IMR-90 (cell line): Measurements from ENCODE around the gene TCL1A. TPM values are rescaled to one million over a fixed set of nuclear protein-coding genes. Genes with fewer than 3 reads are reported as not detected.
"Not testable (repeated sequence)": the region's sequence is repeated elsewhere in the genome, so short reads cannot be mapped to it uniquely, and the experiment has no call there.

Source experiments
- ATAC-seq: fragments of 200-7000 bp; cut with Tn5 transposase; 2 replicates; pipeline ENCODE4 v1.9.1; 2020; ENCODE audit warnings: low read depth, mild to moderate bottlenecking, moderate library complexity
- BruUV-seq: library from RNA; stranded (reverse); fragments of 400-500 nt; replicated peaks from 2 replicates; lab custom pipeline; 2021; lab: Mats Ljungman, UMichigan
- CTCF ChIA-PET: fragments of 300-600 bp; formaldehyde crosslinking; extraction: SDS; loops from one replicate; lab custom pipeline; 2021; ENCODE audit warnings: antibody characterized with exemption; lab: Yijun Ruan, JAX
- POLR2A ChIA-PET: fragments of 300-600 bp; sonication (Branson Sonifier 250); formaldehyde crosslinking; loops from one replicate; lab custom pipeline; 2022; ENCODE audit warnings: antibody characterized with exemption; ENCODE audit not compliant: unreplicated experiment; lab: Charles Lee
- DNase-seq: peaks from one replicate; pipeline ENCODE4 v3.0.0; 2013
- H2AFZ ChIP-seq: replicated peaks from 2 replicates; pipeline ENCODE3; 2013; ENCODE audit warnings: low read length, mild to moderate bottlenecking; ENCODE audit not compliant: poor library complexity
- H2AK5ac ChIP-seq: 2 replicates; pipeline ENCODE4 v1.6.1; 2013; ENCODE audit warnings: low read depth, low read length, inconsistent platforms
- H2AK9ac ChIP-seq: replicated peaks from 2 replicates; pipeline ENCODE3; 2013; ENCODE audit warnings: mild to moderate bottlenecking, low read depth, low read length, moderate library complexity; ENCODE audit not compliant: poor library complexity
- H2BK120ac ChIP-seq: 2 replicates; pipeline ENCODE4 v1.6.1; 2013; ENCODE audit warnings: low read depth, low read length, inconsistent platforms
- H2BK15ac ChIP-seq: 3 replicates; pipeline ENCODE4 v1.6.1; 2013; ENCODE audit warnings: low read depth, low read length, inconsistent platforms
- H2BK20ac ChIP-seq: 2 replicates; pipeline ENCODE4 v1.6.1; 2013; ENCODE audit warnings: low read depth, mild to moderate bottlenecking, inconsistent platforms, low read length, moderate library complexity
- H2BK5ac ChIP-seq: 2 replicates; pipeline ENCODE4 v1.6.1; 2013; ENCODE audit warnings: mild to moderate bottlenecking, low read depth, low read length, inconsistent platforms; ENCODE audit not compliant: poor library complexity, severe bottlenecking
- H3K14ac ChIP-seq: replicated peaks from 2 replicates; pipeline ENCODE4 v1.6.1; 2013; ENCODE audit warnings: low read depth, low read length, inconsistent platforms
- H3K18ac ChIP-seq: 2 replicates; pipeline ENCODE4 v1.6.1; 2013; ENCODE audit warnings: low read depth, low read length, control low read depth
- H3K23ac ChIP-seq: 2 replicates; pipeline ENCODE4 v1.6.1; 2013; ENCODE audit warnings: low read depth, low read length, inconsistent platforms
- H3K27ac ChIP-seq: 2 replicates; pipeline ENCODE4 v1.5.1; 2013; ENCODE audit warnings: mild to moderate bottlenecking, control low read depth, low read length; ENCODE audit not compliant: insufficient read depth
- H3K27me3 ChIP-seq: 2 replicates; pipeline ENCODE4 v1.6.1; 2013; ENCODE audit warnings: low read length; ENCODE audit not compliant: control insufficient read depth, insufficient read depth
- H3K36me3 ChIP-seq: 2 replicates; pipeline ENCODE4 v1.6.1; 2013; ENCODE audit warnings: low read length, mixed read lengths; ENCODE audit not compliant: control insufficient read depth, insufficient read depth
- H3K4ac ChIP-seq: 2 replicates; pipeline ENCODE4 v1.6.1; 2013; ENCODE audit warnings: low read depth, low read length, inconsistent platforms
- H3K4me1 ChIP-seq: 2 replicates; pipeline ENCODE4 v1.6.1; 2013; ENCODE audit warnings: low read length, mixed read lengths; ENCODE audit not compliant: control insufficient read depth, insufficient read depth
- H3K4me2 ChIP-seq: 2 replicates; pipeline ENCODE4 v1.6.1; 2013; ENCODE audit warnings: low read depth, mild to moderate bottlenecking, control low read depth, low read length, moderate library complexity
- H3K4me3 ChIP-seq: 2 replicates; pipeline ENCODE4 v1.5.1; 2013; ENCODE audit warnings: low read depth, mild to moderate bottlenecking, control low read depth, low read length, moderate library complexity; ENCODE audit not compliant: insufficient read depth
- H3K56ac ChIP-seq: 2 replicates; pipeline ENCODE4 v1.6.1; 2013; ENCODE audit warnings: low read length, inconsistent platforms; ENCODE audit not compliant: insufficient read depth; ENCODE audit errors: extremely low read depth
- H3K79me1 ChIP-seq, 2 experiments: 2 replicates each; pipeline ENCODE4 v1.6.1; 2013; ENCODE audit warnings: low read length in 2 of 2, inconsistent platforms in 1 of 2, low read depth in 1 of 2
- H3K9ac ChIP-seq: 2 replicates; pipeline ENCODE4 v1.6.1; 2013; ENCODE audit warnings: low read depth, low read length, control low read depth
- H3K9me1 ChIP-seq: 2 replicates; pipeline ENCODE4 v1.6.1; 2013; ENCODE audit warnings: low read length, inconsistent platforms; ENCODE audit not compliant: insufficient read depth
- H3K9me3 ChIP-seq: 2 replicates; pipeline ENCODE4 v1.6.1; 2013; ENCODE audit warnings: low read length; ENCODE audit not compliant: control insufficient read depth, insufficient read depth
- H4K20me1 ChIP-seq: 2 replicates; pipeline ENCODE4 v1.6.1; 2013; ENCODE audit warnings: low read length, inconsistent platforms; ENCODE audit not compliant: insufficient read depth
- H4K5ac ChIP-seq: 2 replicates; pipeline ENCODE4 v1.6.1; 2013; ENCODE audit warnings: mild to moderate bottlenecking, low read depth, low read length, control low read depth
- H4K8ac ChIP-seq, 2 experiments: 2 replicates each; pipeline ENCODE4 v1.6.1; 2013; ENCODE audit warnings: low read depth in 2 of 2, low read length in 2 of 2, control low read depth in 1 of 2, inconsistent platforms in 1 of 2
- H4K91ac ChIP-seq: 2 replicates; pipeline ENCODE4 v1.6.1; 2013; ENCODE audit warnings: low read depth, low read length, inconsistent platforms; ENCODE audit not compliant: insufficient read depth
- MAFK ChIP-seq: IDR thresholded peaks from 2 replicates; pipeline ENCODE4 v1.6.1; 2012; ENCODE audit warnings: low read depth, low read length, improper control_type of control experiment
- WGBS, 2 experiments: methylation state at CpG; one replicate each; pipeline versions ENCODE4 v1.1.5 to v1.1.7; 2013; ENCODE audit warnings: missing lambda C conversion rate in 2 of 2; ENCODE audit not compliant: insufficient read length in 1 of 2; ENCODE audit errors: extremely low coverage in 2 of 2; 5-methylcytosine and 5-hydroxymethylcytosine counted together
- dilution Hi-C: fragments of 300-500 bp; cut with HindIII; formaldehyde crosslinking; loops from one replicate; pipeline ENCODE4 v1.14.3; 2018; ENCODE audit warnings: low sequenced_read_pairs; ENCODE audit not compliant: unreplicated experiment
- in situ Hi-C: fragments of 300-500 bp; cut with MboI; formaldehyde crosslinking; loops from 3 replicates; pipeline ENCODE4 v1.14.3; 2019; ENCODE audit warnings: low sequenced_read_pairs, inconsistent platforms, mixed read lengths
- intact Hi-C: fragments of 100-400 bp; cut with micrococcal nuclease; formaldehyde crosslinking; loops from 2 replicates; pipeline ENCODE4 v1.10.0; 2022
- polyA plus RNA-seq, 3 experiments: library from polyadenylated mRNA; depleted of rRNA; stranded (reverse); fragments of >200 nt; gene quantifications; 2 replicates each; pipeline ENCODE4 v1.2.3, GENCODE V29; 2012; ENCODE audit warnings: low replicate concordance in 1 of 3
- total RNA-seq: library from RNA; depleted of rRNA; stranded (reverse); fragments of >200 nt; gene quantifications from 2 replicates; pipeline ENCODE4 v1.2.3, GENCODE V29; 2012

Gene TCL1A
- total and polyA plus RNA-seq, 2 of the 4 experiments (the other 2 are of a cell fraction), result not detected

GRCh38 chr14:95763032-95763431 is 49.1 kb upstream of the TCL1A start:
- H4K5ac ChIP-seq, H3K14ac ChIP-seq, H2BK120ac ChIP-seq, H3K56ac ChIP-seq, H3K23ac ChIP-seq, H3K4me2 ChIP-seq, H3K9ac ChIP-seq, CTCF ChIA-PET, H2BK5ac ChIP-seq, H4K20me1 ChIP-seq, H2AFZ ChIP-seq, H3K79me1 ChIP-seq, H3K27ac ChIP-seq, H2AK9ac ChIP-seq, ATAC-seq, POLR2A ChIA-PET, intact Hi-C loops, H3K9me3 ChIP-seq, H2BK20ac ChIP-seq, dilution Hi-C loops, H3K4me1 ChIP-seq, H3K4ac ChIP-seq, H3K18ac ChIP-seq, H3K36me3 ChIP-seq, H3K9me1 ChIP-seq, H4K91ac ChIP-seq, H2BK15ac ChIP-seq, BruUV-seq, DNase-seq, H3K27me3 ChIP-seq, H2AK5ac ChIP-seq, H3K4me3 ChIP-seq, H4K8ac ChIP-seq: not testable (repeated sequence)
- TF ChIP-seq MAFK, result peak; percentile 37; the same call in 1 of the 2 replicates
- no CpG with 5 or more reads among the region's 4 CpGs for WGBS, 2 experiments
- in situ Hi-C loops, result loop anchor here (25.0 kb wide), 1 partner anchor 326 kb away; no protein-coding TSS in a partner anchor
